Heart left ventricle (tissue), 16 donors: ENCODE results near the gene TAS2R1. TPM values are rescaled to one million over a fixed set of nuclear protein-coding genes. Genes with fewer than 3 reads are reported as not detected.

ENCODE experiments used
- ATAC-seq, 4 donors: fragments of 200-7000 bp; cut with Tn5 transposase; one replicate each; pipeline ENCODE4 v1.9.1; 2020 to 2022; ENCODE audit warnings: moderate library complexity in 4 of 4, mild to moderate bottlenecking in 3 of 4, moderate number of reproducible peaks in 1 of 4
- DNase-seq, 5 donors: peaks; one replicate each; pipeline ENCODE4 v3.0.0-alpha.2; 2020
- H3K27ac ChIP-seq, 12 donors: fragments of 200-600 bp; sonication (generic) in 4 of 12; one replicate each; pipeline versions ENCODE4 v1.5.0 to v1.8.0; 2016 to 2022; ENCODE audit warnings: mild to moderate bottlenecking in 2 of 12
- H3K27me3 ChIP-seq, 9 donors: fragments of 200-600 bp; sonication (generic) in 2 of 9; one replicate each; pipeline versions ENCODE4 v1.5.1 to v1.8.0; 2016 to 2022; ENCODE audit warnings: mild to moderate bottlenecking in 3 of 9
- H3K36me3 ChIP-seq, 9 donors: fragments of 200-600 bp; sonication (generic) in 2 of 9; one replicate each; pipeline versions ENCODE4 v1.5.0 to v1.8.0; 2018 to 2022; ENCODE audit warnings: mild to moderate bottlenecking in 2 of 9
- H3K4me1 ChIP-seq, 12 donors: fragments of 200-600 bp; sonication (generic) in 4 of 12; one replicate each; pipeline versions ENCODE4 v1.5.0 to v1.8.0; 2016 to 2022; ENCODE audit warnings: mild to moderate bottlenecking in 3 of 12
- H3K4me3 ChIP-seq, 12 donors: fragments of 200-600 bp; sonication (generic) in 4 of 12; one replicate each; pipeline versions ENCODE4 v1.5.0 to v1.8.0; 2017 to 2022; ENCODE audit warnings: mild to moderate bottlenecking in 9 of 12, moderate library complexity in 4 of 12
- H3K9me3 ChIP-seq, 12 donors: fragments of 200-600 bp; sonication (generic) in 4 of 12; one replicate each; pipeline versions ENCODE4 v1.5.0 to v1.8.0; 2016 to 2022; ENCODE audit warnings: mild to moderate bottlenecking in 1 of 12
- CTCF ChIP-seq, 12 donors: fragments of 200-600 bp; sonication (generic) in 4 of 12; IDR thresholded peaks; one replicate each; pipeline versions ENCODE4 v1.5.0 to v1.8.0; 2018 to 2022; ENCODE audit warnings: antibody characterized with exemption in 12 of 12, mild to moderate bottlenecking in 5 of 12
- POLR2A ChIP-seq, 2 donors: fragments of 450-650 bp; IDR thresholded peaks; one replicate each; pipeline ENCODE4 v1.6.1; 2017; ENCODE audit warnings: antibody characterized with exemption in 2 of 2, mild to moderate bottlenecking in 2 of 2, moderate library complexity in 2 of 2
- WGBS, 4 donors: extraction: QIAGEN DNeasy Blood & Tissue Kit in 2 of 4; methylation state at CpG; one replicate each; pipeline versions ENCODE4 v1.1.5 to v1.1.7; 2013 to 2018; 5-methylcytosine and 5-hydroxymethylcytosine counted together
- intact Hi-C, 10 donors: fragments of 100-400 bp; cut with DNase I; formaldehyde crosslinking; loops; one replicate each; pipeline versions ENCODE4 v1.11.1 to v1.14.2; 2022
- polyA plus RNA-seq, 2 donors: library from polyadenylated mRNA; stranded (reverse); fragments of 200-250 nt; gene quantifications; one replicate each; pipeline ENCODE4 v1.2.3, GENCODE V29; 2013
- total RNA-seq, 9 donors: library from RNA; depleted of rRNA in 2 of 9; stranded (reverse); fragments of >200 nt in 2 of 9; fragmentation: NEBNext Ultra II Directional in 3 of 9; extraction: Animal tissue kit (Norgen Biotek cat#: 25700) in 3 of 9; gene quantifications; one replicate each; pipeline versions ENCODE4 v1.1.0 to v1.2.4, GENCODE V29; 2016 to 2023
- donor health status: ischemic (EF 13 %, LVEDD 7.1; RV severe dilation, severe dysfunction).
- donor health status: healthy with polysubstance abuse.
- donor health status: DM: no; HTN: yes; CAD: no.
- donor health status: DM: no; HTN: no; CAD: no.
- donor health status: ischemic (EF 25% LVEDD 6.9; RV normal size, moderate dysfunction).
- donor health status: ischemic (EF 25% LVEDD 5.7; RV mildly dilated, moderate dysfunction).
- donor health status: healthy.
- donor health status: DM: yes; HTN: yes; CAD: no.
- donor health status: ischemic (EF 35%, LVEDD 5.7; RV mildly dilated, moderate dysfunction).
- donor health status: nonischemic (EF 11% LVEDD 7.7; RV severe dilation, severe dysfunction).
- donor health status: DM: yes; HTN: yes; CAD: no.
- donor health status: PGD.
- donor health status: ischemic (EF 29% LVEDD 5.4; RV normal size, mild dysfunction).
- donor health status: nonischemic (EF 23%, LVEDD 6.1; RV moderate dilation, normal function).

The TAS2R1 gene
- total and polyA plus RNA-seq, 11 donors = not detected

- no peak for TF ChIP-seq CTCF (IDR thresholded peaks at IDR 0.05)
- no peak for TF ChIP-seq POLR2A (IDR thresholded peaks at IDR 0.05)
- peaks cover 0 to 9% (median 0%) of the 10 kb centered on the region in 12 donors for H3K4me1 ChIP-seq
- no peak overlapping the region for H3K4me3 ChIP-seq
- H3K27me3 ChIP-seq = no peaks in the 10 kb centered on the region
- peaks cover 0 to 6% (median 0%) of the 10 kb centered on the region in 12 donors for H3K9me3 ChIP-seq
- no peak overlapping the region for H3K27ac ChIP-seq
- H3K36me3 ChIP-seq = no peaks in the 10 kb centered on the region
- DNase-seq (no peak), ATAC-seq (no peak)
- intact Hi-C loops = no loop called here
- WGBS, 4 donors = 59 to 73% (median 69%) methylated on average over 6 of the region's 6 CpGs
Observed at GRCh38 chr5:9661316-9662015, 31.3 kb upstream of the TAS2R1 start.

- no peak for ATAC-seq
- no peak for DNase-seq
- Histone ChIP-seq H3K27me3 (no peaks in the 10 kb centered on the region), H3K27ac (no peak overlapping the region), H3K4me3 (no peak overlapping the region), H3K4me1 (peaks cover 0 to 15% (median 0%) of the 10 kb centered on the region in 12 donors), H3K9me3 (peaks cover 0 to 6% (median 0%) of the 10 kb centered on the region in 12 donors), H3K36me3 (no peaks in the 10 kb centered on the region)
- TF ChIP-seq POLR2A (IDR thresholded peaks at IDR 0.05) (no peak), CTCF (IDR thresholded peaks at IDR 0.05) (no peak)
- WGBS, 4 donors = 72 to 77% (median 74%) methylated on average over 2 of the region's 2 CpGs
- intact Hi-C loops = no loop called here
Observed at GRCh38 chr5:9658706-9659105, 28.6 kb upstream of the TAS2R1 start.

GRCh38 chr5:9657819-9658218 is 27.7 kb upstream of the TAS2R1 start:
- Histone ChIP-seq H3K9me3 (peaks cover 0 to 6% (median 0%) of the 10 kb centered on the region in 12 donors), H3K4me3 (no peak overlapping the region), H3K27me3 (no peaks in the 10 kb centered on the region), H3K4me1 (peaks cover 0 to 19% (median 0%) of the 10 kb centered on the region in 12 donors), H3K27ac (peak overlapping the region in 6 of 12 donors; percentile 14 to 61 (median 30)), H3K36me3 (no peaks in the 10 kb centered on the region)
- peak in 1 of 5 donors; percentile 29 for DNase-seq
- no peak for TF ChIP-seq POLR2A (IDR thresholded peaks at IDR 0.05)
- TF ChIP-seq CTCF (IDR thresholded peaks at IDR 0.05) = no peak
- 43 to 59% (median 46%) methylated on average over 1 of the region's 1 CpG for WGBS, 4 donors
- intact Hi-C loops = no loop called here
- ATAC-seq = peak; percentile 47 to 65 (median 62)

- peaks cover 0 to 4% (median 0%) of the 10 kb centered on the region in 12 donors for H3K9me3 ChIP-seq
- no peaks in the 10 kb centered on the region for H3K36me3 ChIP-seq
- no peak overlapping the region for H3K27ac ChIP-seq
- H3K4me1 ChIP-seq = peaks cover 0 to 19% (median 0%) of the 10 kb centered on the region in 12 donors
- no peak for ATAC-seq
- DNase-seq = no peak
- H3K27me3 ChIP-seq = no peaks in the 10 kb centered on the region
- 72 to 89% (median 73%) methylated on average over 1 of the region's 1 CpG for WGBS, 4 donors
- no peak overlapping the region for H3K4me3 ChIP-seq
- TF ChIP-seq POLR2A (IDR thresholded peaks at IDR 0.05) (no peak), CTCF (IDR thresholded peaks at IDR 0.05) (no peak)
- intact Hi-C loops = no loop called here
Observed at GRCh38 chr5:9655641-9656040, 25.5 kb upstream of the TAS2R1 start.
